Pancreas (tissue), 10 donors: ENCODE data around the gene LMF1. TPM values are rescaled to one million over a fixed set of nuclear protein-coding genes. Genes with fewer than 3 reads are reported as not detected.

Experiments
- ATAC-seq, 4 donors: fragments of 200-7000 bp; cut with Tn5 transposase; one replicate each; pipeline versions ENCODE4 v1.8.0 to v1.9.1; 2020; ENCODE audit warnings: mild to moderate bottlenecking in 4 of 4, moderate library complexity in 4 of 4
- DNase-seq, 6 donors: peaks; one replicate each; pipeline ENCODE4 v3.0.0-alpha.2; 2020
- FAIRE-seq: peaks from 2 replicates; lab custom pipeline; 2012; peaks lifted over from hg19 to GRCh38; lab: Jason Lieb, UNC
- H3K27ac ChIP-seq, 4 donors: fragments of 200-600 bp; sonication (generic); 1 replicate in 3 of 4; 2 replicates in 1 of 4; pipeline versions ENCODE4 v1.5.0 to v1.8.0; 2020
- H3K27me3 ChIP-seq, 4 donors: fragments of 200-600 bp; one replicate each; pipeline ENCODE4 v1.8.0; 2021
- H3K36me3 ChIP-seq, 3 donors: fragments of 200-600 bp; sonication (generic) in 1 of 3; one replicate each; pipeline versions ENCODE4 v1.5.0 to v1.8.0; 2020 to 2021
- H3K4me1 ChIP-seq, 3 donors: fragments of 200-600 bp; one replicate each; pipeline ENCODE4 v1.8.0; 2021
- H3K4me3 ChIP-seq, 4 donors: fragments of 200-600 bp; sonication (generic) in 2 of 4; one replicate each; pipeline versions ENCODE4 v1.5.0 to v1.8.0; 2020 to 2021
- H3K9me3 ChIP-seq, 4 donors: fragments of 200-600 bp; one replicate each; pipeline ENCODE4 v1.8.0; 2021
- WGBS, 2 donors: extraction: QIAGEN DNeasy Blood & Tissue Kit; methylation state at CpG; one replicate each; pipeline ENCODE4 v1.1.7; 2013; 5-methylcytosine and 5-hydroxymethylcytosine counted together
- intact Hi-C, 3 donors: fragments of 100-400 bp; cut with DNase I; formaldehyde crosslinking; loops; one replicate each; pipeline versions ENCODE4 v1.11.1 to v1.14.2; 2022
- polyA plus RNA-seq, 2 donors: library from polyadenylated mRNA; stranded (reverse); fragments of 200-250 nt; gene quantifications; one replicate each; pipeline ENCODE4 v1.2.3, GENCODE V29; 2013
- total RNA-seq, 6 donors: library from RNA; stranded (reverse); fragmentation: NEBNext Ultra II Directional in 4 of 6; extraction: Animal tissue kit (Norgen Biotek cat#: 25700) in 4 of 6; gene quantifications; one replicate each; pipeline versions ENCODE4 v1.2.1 to v1.2.4, GENCODE V29; 2021 to 2023
- TF ChIP-seq, protein P1 (sequence below), 4 donors: fragments of 200-600 bp; sonication (generic) in 3 of 4; IDR thresholded peaks; one replicate each; pipeline versions ENCODE4 v1.5.0 to v1.8.0; 2021; ENCODE audit warnings: antibody characterized with exemption in 4 of 4
- donor health status: healthy with polysubstance abuse.
- donor health status: DM: no; HTN: no; CAD: no; lungs with moderate emphysema.
- donor health status: DM: no; HTN: no; CAD: no.
- donor health status: control.
- donor health status: control.
- donor health status: Bipolar disorder and iron deficiency.
- donor health status: DM: yes; HTN: yes; CAD: no.
- donor health status: DM: no; HTN: no; CAD: no.
- donor health status: DM: no; HTN: no; CAD: no.
- donor health status: DM: yes; HTN: yes; CAD: no.

LMF1 gene
- total and polyA plus RNA-seq, 8 donors, result 9.3 to 64.6 (median 15.7) TPM

DNA sequence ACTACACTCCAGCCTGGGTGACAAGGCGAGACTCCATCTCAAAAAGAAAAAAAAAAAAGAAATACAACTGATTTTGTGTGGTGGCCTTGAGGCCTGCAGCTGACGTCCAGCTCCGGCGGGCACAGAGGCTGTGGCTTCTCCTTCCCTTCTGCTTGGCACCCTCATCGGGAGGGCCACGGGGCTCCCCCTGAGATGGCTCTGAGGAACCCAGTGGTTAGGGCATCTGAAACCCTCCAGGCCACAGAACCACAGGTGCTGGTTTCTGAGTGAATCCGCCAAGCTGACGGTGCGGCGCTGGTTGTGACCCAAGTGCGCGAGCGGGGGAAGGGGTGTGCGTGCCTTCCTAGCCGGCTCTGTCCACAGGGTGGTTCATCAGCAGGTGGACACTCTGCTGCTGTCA, 63.4 kb downstream of the LMF1 start:
- intact Hi-C loops, result no loop called here
- TF ChIP-seq, protein P1, sequence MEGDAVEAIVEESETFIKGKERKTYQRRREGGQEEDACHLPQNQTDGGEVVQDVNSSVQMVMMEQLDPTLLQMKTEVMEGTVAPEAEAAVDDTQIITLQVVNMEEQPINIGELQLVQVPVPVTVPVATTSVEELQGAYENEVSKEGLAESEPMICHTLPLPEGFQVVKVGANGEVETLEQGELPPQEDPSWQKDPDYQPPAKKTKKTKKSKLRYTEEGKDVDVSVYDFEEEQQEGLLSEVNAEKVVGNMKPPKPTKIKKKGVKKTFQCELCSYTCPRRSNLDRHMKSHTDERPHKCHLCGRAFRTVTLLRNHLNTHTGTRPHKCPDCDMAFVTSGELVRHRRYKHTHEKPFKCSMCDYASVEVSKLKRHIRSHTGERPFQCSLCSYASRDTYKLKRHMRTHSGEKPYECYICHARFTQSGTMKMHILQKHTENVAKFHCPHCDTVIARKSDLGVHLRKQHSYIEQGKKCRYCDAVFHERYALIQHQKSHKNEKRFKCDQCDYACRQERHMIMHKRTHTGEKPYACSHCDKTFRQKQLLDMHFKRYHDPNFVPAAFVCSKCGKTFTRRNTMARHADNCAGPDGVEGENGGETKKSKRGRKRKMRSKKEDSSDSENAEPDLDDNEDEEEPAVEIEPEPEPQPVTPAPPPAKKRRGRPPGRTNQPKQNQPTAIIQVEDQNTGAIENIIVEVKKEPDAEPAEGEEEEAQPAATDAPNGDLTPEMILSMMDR (IDR thresholded peaks at IDR 0.05), result no peak
- DNase-seq (peak in 2 of 6 donors; percentile 3 to 40), FAIRE-seq (no peak), ATAC-seq (no peak)
- no peaks in the 10 kb centered on the region for H3K4me1 ChIP-seq
- no peaks in the 10 kb centered on the region for H3K9me3 ChIP-seq
- H3K4me3 ChIP-seq, result no peak overlapping the region
- WGBS, 2 donors, result 96 to 98% methylated on average over 15 of the region's 15 CpGs
- H3K27ac ChIP-seq, result no peak overlapping the region
- no peaks in the 10 kb centered on the region for H3K36me3 ChIP-seq
- H3K27me3 ChIP-seq, result no peaks in the 10 kb centered on the region

DNA sequence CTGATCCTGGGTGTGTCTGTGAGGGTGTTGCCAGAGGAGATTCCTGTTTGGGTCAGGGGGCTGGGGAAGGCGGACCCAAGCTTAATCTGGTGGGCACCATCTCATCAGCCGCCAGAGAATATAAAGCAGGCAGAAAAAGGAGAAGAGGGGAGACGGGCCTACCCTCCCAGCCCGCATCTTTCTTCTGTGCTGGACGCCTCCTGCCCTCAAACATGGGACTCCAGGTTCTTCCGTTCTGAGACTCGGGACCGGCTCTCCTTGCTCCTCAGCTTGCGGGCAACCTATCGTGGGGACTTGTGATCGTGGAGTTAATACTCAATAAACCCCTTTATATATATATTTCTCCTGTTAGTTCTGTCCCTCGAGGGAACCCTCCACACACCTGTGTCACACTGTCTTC, 64.5 kb downstream of the LMF1 start:
- TF ChIP-seq, protein P1 (IDR thresholded peaks at IDR 0.05), result no peak
- Histone ChIP-seq H3K9me3 (no peaks in the 10 kb centered on the region), H3K27me3 (no peaks in the 10 kb centered on the region), H3K4me1 (no peaks in the 10 kb centered on the region), H3K36me3 (no peaks in the 10 kb centered on the region), H3K27ac (no peak overlapping the region), H3K4me3 (no peak overlapping the region)
- DNase-seq, result peak in 2 of 6 donors; percentile 9 to 13
- intact Hi-C loops, result no loop called here
- no peak for ATAC-seq
- no peak for FAIRE-seq
- 96 to 99% methylated on average over 11 to 12 of the region's 12 CpGs for WGBS, 2 donors

DNA sequence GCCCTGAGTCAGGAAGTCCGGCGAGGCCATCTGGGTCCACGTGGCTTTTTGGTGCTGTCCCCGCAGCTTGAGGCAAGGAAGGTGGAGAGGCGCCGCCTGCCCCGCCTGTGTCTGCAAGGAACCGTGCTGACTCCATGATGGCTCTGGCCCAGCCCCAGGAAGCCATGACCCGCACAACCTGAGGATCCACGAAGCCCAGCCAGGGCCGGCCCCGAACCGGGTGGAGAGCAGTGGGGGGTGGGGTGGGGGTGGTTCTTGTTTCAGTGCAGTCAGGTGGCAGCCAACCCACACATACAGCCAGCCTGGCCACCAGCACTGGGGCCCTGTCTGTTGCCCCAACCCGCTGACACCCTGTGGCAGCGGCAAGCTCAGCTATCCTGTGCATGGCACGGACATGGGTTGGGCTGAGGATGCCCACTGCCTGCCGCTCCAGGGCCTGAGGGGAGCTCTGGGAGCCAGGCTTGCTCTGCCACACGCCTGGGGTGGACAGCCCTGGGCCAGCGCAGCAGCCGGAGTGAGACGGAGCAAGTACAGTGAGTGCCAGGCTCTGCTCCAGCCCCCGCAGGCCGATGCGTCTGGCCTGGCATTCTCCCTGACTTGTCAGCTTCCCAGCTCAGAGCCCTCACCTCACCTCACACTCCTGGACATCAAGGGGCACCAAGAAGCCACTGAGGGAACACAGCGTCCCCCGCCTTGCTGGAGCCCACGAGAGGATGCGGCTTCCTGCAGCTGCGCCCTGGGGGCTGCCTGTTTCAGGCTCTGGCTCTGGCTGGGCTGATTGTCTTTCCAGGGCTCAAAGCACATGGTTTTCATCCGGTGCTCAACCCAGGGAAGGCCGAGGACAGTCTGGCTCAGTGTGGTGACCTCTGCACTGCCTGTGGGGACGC, 68.8 kb downstream of the LMF1 start:
- 87 to 91% methylated on average over 32 of the region's 32 CpGs for WGBS, 2 donors
- Histone ChIP-seq H3K36me3 (no peaks in the 10 kb centered on the region), H3K4me1 (no peaks in the 10 kb centered on the region), H3K27me3 (no peaks in the 10 kb centered on the region), H3K4me3 (no peak overlapping the region), H3K9me3 (no peaks in the 10 kb centered on the region), H3K27ac (no peak overlapping the region)
- DNase-seq, result peak in 2 of 6 donors; percentile 18 to 67
- intact Hi-C loops, result no loop called here
- TF ChIP-seq, protein P1 (IDR thresholded peaks at IDR 0.05), result no peak
- ATAC-seq, result no peak
- no peak for FAIRE-seq

DNA sequence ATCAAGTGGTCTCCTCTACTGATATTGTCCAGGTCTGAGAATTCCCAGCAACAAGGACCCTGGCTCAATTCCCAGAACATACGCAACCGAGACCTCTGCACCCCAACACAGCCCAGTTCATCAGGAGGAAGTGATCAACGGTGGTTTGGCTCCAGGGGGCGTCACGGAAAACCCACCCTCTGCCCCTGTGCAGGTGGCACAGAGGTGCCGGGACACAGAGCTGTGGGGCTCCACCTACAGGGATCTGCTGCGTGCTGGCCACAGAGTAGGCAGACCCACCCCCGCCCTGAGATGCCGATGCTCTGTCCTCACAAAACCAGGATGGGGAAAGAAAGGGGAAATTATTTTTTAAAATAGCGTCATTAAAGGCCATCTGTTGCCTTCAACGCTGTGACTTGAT, 69.6 kb downstream of the LMF1 start:
- 82 to 84% methylated on average over 11 of the region's 11 CpGs for WGBS, 2 donors
- no peak for FAIRE-seq
- no peaks in the 10 kb centered on the region for H3K36me3 ChIP-seq

More for the DNA sequence above, 69.6 kb downstream of the LMF1 start:
- Histone ChIP-seq H3K27me3 (no peaks in the 10 kb centered on the region), H3K27ac (no peak overlapping the region), H3K9me3 (no peaks in the 10 kb centered on the region), H3K4me3 (no peak overlapping the region), H3K4me1 (no peaks in the 10 kb centered on the region)
- TF ChIP-seq, protein P1 (IDR thresholded peaks at IDR 0.05), result no peak
- intact Hi-C loops, result no loop called here
- ATAC-seq (no peak), DNase-seq (peak in 2 of 6 donors; percentile 13 to 28)
